NCI-H1105 (cell line): Measurements from ENCODE around the gene SLCO2A1.

Experiments
- DNase-seq: peaks from one replicate; lab custom pipeline; 2025; lab: John Stamatoyannopoulos, UW

Gene SLCO2A1

DNA sequence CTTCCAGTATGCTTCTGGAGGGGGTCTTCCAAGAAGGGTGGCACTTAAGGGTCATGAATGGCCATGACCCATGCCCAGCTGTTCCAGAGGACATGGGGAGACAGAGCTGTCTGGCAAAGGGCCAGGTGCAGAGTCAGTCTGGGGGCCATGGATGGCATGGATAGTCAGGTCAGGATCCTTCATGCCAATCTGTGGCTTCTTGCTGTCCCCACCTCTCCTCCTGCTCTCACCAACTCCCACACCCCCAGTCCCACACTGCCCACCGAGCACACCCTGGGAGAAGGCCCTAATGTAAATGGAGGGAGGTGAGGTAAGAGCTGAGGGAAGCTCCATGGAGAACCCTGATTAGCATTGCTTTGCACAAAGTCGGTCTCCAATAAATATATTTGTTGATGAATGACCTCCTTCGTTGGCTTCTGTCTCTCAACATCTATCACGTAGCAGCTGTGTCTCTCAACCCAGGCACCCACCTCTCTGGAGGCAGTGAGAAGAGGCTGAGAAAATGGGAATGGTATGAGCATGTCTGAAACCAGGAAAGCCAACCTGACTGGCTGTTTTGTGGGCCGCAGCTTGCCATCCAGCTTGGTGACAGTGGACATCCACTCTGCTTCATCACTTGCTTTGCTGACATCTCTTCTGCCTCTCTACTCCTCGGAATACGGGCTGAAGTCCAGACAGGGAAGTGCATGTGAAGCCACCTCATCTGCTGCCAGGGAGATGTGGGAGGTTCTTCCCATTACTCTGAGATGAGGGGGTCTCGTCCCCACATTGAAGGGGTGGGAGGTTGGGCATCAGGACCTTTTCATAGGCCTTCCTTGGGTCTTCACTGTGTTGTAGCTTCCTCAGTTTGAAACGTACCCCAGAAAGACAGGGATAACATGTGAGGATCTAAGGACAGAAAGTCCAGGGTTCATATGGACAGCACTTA is 96.4 kb downstream of the SLCO2A1 start:
- DNase-seq = no peak

DNA sequence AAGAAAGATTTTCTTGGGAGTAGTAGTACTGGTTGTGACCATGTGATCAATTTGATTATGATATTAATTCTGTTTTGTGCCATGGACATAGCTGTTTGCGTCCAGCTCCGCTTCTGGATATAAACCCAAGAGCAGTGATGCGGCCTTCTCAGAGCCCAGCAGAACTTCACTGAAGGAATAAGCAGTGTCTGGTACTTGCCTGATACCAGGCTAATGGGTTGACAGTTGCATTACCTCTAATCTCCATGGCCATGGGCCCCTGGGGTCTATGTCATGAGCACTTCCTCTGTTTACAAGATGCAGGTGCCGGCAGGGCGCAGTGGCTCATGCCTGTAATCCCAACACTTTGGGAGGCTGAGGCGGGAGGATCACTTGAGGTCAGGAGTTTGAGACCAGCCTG is 97.7 kb downstream of the SLCO2A1 start:
- DNase-seq = no peak

DNA sequence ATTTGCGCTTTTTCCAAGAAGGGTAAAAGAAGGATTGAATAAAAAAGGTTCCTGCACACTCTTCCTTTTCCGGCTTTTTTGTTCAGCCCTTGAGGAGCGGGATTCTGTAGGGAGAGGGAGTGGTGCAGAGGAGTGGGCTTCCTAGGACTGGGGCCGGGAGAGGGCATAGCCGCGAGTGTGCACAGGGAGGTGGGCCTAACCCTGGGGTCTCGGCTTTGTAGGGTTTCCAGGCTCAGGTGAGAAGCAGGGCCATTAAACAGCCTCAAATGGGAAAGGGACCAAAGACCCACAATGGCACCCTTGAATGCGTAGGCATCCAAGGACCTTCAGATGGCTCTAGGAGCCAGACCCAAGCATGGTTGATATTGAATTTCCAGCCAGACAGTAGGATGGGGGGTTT is 98.6 kb downstream of the SLCO2A1 start:
- no peak for DNase-seq

DNA sequence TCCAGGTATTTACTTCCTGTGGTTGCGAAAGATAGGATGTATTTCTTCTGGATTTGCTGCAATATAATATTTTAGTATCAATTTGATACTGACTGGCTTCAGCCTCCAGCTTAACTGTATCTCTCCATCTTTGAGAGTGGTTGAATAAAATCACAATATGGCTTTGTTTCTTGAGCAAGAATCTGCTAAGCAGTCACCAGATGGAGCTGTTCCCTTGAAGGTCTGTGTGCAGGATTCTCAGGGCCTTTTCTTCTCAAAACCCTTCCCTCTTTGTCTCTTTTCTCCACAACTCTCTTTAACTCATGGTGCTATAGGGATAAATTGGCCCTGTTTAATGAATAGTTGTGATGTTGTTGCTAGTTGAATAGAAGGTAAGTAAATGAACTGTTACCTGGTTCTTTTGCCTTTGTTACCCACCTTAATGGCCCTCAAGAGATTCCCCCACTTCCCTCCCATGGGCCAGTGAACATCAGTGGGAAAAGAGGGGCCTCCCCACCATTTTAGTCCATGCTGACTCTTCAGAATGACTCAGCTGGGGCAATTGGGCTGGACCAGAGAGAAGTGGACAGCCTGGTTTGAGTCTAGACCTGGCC is 99.3 kb downstream of the SLCO2A1 start:
- DNase-seq = peak; percentile 68

DNA sequence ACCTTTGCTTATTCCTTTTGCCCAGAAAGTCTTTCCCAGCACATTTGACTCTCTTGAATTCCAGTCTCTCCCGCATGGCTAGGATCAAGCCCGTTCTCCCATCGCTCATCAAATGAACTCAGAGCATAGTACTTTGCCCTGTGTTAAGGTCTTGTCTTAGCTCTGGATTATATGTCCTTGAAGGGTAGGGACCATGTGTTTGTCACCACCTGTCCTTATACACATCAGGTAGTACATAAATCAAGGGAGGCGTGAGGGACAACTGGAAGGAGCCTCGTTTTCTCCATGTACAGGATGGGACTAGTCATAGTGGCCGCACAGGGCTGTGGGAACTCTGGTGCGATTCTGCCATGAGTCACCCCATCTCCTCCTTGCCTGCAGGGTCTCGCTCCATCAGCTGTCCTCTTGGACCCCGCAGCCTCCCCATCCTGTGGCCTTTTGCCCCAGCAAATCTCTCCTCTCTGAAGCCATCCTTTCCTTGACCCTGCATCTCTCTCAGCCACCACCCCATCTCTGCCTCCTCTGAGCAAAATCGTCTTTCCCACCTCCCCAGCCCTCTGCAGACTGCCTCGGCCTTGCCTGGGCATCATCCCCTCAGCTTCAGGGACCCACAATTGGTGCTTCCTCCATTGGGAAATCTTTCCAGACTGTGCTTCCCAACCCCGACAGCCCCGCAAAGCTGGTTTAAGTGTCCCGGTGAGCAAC is 100.7 kb downstream of the SLCO2A1 start:
- no peak for DNase-seq

DNA sequence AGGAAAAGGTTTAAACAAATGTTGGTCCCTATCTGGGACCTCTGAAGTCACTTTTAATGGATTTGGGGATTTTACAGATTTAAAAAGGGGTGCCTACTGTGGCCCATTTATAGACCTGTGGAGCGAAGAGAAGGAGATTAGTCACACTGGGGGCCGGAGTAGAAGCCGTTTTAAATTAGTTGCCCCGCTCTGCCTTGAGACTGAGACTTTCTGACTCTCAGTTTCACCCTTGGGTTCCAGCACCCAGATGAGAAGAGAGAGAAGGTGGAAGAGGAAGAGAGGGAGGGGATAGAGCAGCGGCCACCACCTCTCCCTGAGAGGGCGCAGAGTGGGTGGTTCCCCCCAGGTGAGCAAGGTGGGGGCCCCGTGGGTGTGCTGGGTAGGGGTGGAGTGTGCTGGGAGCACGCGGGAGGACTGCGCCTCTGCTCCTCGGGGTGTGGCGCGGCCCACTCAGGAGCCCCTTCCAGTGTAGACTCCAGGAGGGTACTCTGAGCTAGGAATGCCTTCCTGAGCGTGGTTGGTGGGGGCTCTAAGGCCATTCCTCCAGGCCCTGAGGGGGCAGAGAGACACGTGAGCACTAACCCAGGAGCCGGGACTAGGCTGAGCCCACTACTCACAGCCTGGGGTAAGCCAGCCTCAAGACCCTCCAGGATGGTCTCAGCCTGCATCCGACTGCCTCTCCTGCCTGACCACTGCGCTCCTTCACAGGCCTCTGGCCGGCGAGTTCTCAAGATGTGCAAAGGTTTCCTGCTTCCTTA is 101.4 kb downstream of the SLCO2A1 start:
- no peak for DNase-seq

DNA sequence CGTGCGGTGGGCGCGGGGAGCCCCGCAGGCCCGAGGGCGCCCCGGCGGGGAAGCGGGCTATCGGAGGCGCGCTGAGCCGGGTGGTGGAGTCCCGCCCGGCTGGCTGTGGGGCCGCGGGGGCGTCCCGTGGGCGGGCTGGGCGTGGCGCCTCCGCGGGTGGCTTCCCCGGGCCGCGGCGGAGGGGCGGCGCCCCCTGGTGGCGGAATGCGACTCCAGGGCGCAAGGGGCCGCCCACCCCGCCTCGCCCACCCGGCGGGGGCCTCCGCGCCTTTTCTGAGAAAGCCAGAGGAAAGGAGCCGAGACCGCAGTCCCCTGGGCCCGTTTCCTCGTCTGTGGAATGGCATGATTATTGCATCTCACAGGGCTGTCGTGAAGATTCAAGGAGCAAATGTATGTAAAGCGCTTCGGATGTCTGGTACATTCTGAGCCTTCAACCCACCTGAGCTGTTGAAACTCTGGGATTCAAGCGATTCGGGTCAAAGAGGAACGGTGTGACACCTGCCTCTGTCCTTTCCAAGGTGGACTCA is 102.1 kb downstream of the SLCO2A1 start:
- DNase-seq = no peak

DNA sequence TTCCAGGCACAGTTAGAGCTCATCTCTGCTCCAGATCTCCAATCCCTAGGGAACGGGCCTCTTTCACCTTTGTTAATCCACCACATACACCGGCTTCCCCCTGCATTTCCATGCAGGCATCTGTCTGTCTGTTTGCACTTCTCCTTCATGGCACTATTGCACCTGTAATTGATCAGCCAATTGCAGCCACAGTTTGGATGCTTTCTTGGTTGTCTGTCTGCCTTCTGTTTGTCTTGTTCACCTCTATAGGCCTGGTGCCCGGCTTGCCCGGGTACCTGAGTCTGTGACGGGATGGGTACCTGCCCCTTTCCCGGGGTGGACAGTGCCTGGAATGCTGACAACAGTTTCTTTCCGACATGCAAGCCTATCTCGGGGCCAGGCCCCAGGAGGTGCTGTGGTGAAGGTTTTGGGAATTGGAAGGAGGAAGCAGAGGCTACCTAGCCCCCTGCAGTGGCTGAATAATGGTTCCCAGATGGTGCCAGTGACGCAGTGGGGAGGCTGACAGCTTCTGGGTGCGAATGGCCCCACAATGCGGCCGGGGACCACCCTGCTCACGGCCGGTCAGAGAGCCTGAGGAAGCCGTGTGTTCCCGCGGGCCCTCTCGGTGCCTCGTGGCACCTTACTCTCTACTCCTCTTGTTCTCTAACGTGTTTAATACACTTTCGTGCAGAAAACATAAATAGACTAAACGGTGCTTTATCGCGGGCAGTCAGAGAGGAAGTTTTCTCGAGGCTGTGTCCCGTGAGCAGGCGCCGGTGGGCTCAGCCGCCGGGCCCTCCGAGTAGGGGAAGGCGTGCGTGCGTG is 102.8 kb downstream of the SLCO2A1 start:
- no peak for DNase-seq

DNA sequence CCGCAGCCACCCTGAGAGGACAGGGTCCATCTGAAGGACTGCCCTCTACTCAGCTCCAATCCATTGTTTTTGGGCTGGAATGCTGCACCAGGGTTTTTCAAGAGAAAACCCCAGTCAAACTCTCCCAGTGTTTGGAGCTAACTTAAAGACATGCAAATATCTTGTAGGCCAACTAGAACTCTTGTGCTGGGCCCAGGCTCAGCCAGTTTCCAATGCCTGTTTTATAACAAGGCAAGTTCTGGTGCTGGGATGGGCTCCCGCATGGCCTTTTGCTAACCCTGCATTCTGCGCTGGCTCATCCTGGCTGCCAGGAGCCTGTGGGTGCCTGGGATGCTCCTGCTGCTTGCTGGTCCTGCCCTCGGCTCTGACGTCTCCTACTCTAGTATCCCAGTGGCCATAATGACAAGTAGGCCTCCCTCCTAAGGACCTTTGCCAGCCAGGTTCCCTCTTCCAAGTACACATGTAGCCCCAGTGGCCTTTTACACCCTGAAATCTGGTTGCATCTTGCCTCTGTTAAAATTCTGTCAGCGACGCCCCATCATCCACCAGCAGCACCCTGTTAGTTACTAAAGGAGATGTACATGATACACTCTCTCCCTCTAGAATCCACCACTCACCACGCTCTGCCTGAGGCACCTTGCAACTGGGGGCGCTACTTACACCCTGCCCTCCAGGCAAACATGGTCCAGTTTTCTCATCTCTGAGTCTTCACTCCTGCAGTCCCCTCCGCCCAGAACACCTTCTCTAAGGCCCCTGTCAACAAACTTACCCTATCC is 103.6 kb downstream of the SLCO2A1 start:
- no peak for DNase-seq

DNA sequence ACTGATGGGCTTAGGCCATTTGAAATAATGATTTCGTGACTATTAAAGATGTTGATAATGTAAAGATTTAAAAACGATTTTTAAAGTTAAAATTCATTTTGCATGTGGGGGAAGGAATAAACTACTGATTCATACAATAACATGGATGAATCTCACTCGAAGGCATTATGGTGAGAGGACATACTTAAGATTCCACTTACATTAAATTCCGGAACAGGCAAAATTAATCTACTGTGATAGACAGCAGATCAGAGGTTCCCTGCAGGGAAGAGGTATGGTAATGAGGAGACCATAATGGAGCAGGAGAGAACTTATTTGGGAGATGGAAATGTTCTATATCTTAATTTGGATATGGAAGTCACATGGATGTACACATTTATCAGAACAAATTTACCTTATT is 105.7 kb downstream of the SLCO2A1 start:
- no peak for DNase-seq

DNA sequence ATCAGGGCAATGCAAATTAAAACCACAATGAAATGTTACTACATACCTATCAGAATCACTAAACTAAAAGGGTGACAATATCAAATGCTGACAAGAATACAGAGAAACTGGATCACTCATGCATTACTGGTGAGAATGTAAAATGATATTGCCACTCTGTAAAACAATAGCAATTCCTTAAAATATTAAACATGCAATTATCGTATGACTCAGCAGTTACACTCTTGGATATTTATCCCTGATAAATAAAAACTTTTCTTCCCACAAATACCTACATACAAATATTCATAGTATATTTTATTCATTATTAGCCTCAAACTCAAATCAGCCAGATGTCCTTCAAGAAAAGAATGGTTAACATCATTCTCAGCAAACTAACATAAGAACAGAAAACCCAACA is 108.1 kb downstream of the SLCO2A1 start:
- DNase-seq = no peak

DNA sequence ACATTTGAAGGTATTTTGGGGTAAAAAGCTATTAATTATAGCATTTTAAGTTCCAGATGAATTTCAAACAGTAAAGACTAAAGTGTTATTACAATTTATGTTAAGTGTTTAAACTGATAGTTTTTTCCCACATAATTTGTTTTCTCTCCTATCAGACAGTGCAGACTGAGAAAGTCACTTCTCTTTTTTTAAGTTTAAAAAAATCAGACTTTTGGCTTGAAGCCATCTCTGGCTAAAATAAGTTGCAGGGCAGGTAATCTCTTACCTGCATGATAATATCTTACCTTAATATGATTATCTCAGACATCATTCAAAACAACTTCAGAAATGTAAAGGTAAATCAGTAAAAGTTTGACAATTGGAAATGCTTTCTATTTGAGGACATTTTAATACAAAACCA is 112.6 kb downstream of the SLCO2A1 start:
- no peak for DNase-seq

DNA sequence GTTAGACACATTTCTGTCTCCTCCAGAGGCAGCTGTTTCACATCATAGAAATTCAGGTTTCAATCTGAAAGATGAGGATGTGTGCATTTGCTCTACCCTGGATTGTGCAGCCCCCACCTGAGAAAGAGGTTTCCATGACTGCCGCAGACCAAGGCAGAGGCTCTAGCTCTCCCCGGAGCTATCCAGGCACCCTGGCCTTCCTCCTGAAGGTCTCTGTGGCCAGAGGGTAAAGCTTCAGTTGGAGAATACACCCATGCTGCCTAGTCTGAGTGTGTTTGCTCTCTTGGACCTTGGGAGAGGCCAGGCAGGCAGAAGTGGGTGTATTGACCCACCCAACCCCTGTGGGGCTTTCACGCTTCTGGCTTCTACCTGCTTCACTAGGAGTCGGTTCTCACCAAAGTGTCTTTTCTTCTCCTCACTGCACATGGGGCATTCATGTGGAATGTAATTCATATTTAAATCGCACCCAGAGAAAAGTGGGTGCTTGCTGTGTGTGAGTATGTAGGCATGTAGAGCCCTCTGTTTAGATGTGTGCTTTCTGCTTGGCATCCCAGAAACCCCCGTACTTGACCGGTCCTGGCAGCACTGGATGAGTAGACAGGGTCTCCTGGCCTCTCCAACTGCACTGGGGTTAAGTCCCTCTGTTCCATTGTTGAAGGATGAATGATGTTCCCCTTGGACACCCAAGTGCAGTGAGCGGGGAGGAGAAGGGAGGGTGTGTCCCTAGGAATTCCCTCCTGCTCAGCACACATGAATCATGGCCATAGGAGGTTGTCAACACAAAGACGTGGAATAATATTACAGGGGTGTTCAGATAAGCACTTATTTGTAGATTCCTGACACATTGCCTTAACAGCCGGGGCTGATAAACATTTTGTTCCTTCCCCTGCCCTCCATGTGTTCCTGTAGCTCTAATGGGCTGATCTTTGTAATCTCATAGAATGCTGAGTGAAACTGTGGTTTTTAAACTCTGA is 113.8 kb downstream of the SLCO2A1 start:
- DNase-seq = no peak

DNA sequence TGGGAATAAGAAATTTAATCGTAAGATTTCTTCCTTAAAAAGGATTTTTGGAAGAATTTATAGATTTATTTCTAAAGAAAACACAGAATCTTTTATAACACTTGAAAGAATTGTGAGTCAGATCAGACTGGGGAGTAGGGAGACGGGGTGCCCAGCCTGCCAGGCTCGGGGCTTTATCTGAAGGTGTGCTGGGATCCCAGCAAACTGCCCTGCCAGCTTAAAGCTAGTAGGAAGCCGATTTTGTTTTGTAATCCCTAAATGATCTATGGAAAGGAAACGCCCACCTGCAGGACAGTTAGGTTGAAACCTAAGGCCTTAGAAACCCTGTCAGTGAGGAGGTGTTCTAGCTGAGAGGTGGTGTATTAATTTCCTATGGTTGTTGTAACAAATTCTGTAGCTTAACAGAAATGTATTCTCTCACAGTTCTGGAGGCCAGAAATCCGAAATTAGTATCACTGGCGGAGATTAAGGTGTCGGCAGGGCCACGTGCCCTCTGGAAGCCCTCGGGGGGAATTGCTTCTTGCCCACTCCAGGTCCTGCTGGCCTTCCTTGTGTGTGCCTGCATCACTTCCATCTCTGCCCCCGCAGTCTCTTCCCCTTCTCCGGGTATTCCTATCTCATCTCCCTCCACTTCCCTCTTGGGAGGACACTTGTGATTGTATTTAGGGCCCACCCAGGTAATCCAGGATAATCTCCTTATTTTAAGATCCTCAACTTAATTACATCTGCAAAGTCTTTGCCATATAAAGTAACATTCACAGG is 114.7 kb downstream of the SLCO2A1 start:
- DNase-seq = no peak

DNA sequence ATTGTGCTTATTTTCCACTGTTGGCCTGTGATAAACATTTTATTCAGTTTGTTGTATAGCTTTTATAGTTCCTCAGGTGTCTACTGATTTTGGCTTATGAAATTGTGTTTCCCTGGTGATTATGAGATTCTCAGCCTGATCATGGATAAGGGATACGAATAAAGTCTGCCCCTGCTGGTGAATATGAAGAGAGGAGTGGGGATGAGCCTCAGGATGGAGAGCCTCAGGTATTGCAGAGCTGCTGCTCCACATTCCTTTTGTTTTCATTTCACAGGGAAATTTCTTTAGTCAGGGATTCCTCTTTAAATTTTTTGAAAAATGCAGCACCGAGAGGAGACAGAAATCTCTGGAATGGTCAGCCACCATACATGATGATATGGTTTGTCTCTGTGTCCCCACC is 119.3 kb downstream of the SLCO2A1 start:
- DNase-seq = no peak

DNA sequence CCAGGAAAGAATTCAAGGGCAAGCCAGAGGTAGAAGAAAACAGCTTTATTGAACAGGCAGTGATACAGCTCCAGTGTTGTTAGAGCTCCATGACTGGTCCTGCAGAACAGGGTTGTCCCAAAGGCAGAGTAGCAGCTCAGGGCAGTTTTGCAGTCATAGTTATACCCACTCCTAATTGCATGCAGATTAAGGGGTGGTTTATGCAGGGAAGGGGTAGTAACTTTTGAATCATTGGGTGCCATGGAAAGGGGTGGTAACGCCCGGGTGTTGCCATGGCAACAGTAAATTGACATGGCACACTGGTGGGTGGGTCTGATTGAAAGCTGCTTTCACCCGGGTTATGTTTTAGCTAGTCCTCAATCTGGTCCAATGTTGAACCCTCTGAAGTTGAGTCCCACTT is 124.3 kb downstream of the SLCO2A1 start:
- DNase-seq = no peak

DNA sequence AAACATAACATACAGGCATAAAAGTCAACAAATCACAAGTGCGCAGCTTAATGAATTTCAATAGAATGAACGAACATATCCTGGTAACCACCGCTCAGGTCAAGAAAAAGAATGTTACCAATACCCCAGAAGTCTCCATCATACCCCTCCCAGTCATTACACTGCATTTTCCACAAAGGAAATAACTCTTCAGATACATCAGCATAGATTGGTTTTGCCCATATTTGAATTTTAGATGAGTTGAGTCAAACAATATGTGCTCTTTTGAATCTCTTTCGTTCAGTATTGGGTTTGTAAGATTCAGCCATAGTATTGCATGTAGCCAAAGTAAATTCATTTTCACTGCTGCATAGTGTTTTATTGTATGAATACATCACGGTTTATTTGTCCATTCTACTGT is 127.9 kb downstream of the SLCO2A1 start:
- DNase-seq = no peak

DNA sequence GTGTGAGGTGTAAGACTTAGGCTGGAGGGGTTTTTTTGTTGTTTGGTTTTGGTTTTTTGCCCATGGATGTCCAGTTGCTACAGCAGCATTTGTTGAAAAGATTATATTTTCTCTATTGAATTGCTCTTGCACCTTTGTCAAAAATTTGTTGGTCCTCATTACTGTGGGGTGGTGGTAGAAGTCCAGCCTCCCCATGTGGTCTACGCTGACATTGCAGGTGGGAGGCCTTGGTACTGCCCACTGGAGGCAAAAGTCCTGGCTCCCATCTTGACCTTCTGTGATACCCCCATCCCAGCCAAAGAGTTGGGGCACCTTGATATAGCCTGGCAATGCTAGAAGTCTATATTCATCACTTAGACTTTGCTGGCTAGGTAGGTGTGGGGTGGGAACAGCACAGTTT is 128.6 kb downstream of the SLCO2A1 start:
- no peak for DNase-seq
